SU-DHL-6 (cell line): ENCODE measurements around the gene TMEM80.

Experiments used
- H2AFZ ChIP-seq: fragments of 200-600 bp; sonication (generic); 2 replicates; pipeline ENCODE4 v1.6.1; 2014; ENCODE audit warnings: low read depth, mild to moderate bottlenecking, moderate library complexity, mixed read lengths, antibody characterized with exemption, low read length; ENCODE audit not compliant: severe bottlenecking
- H3F3A ChIP-seq: fragments of 200-600 bp; shearing (Covaris generic); 2 replicates; pipeline ENCODE4 v1.6.0; 2016; ENCODE audit warnings: antibody characterized with exemption, mild to moderate bottlenecking; ENCODE audit not compliant: insufficient read depth
- H3K27ac ChIP-seq: fragments of 200-600 bp; sonication (generic); 2 replicates; pipeline ENCODE4 v1.5.1; 2016; ENCODE audit warnings: low read depth, mild to moderate bottlenecking, low read length, moderate library complexity, mixed read lengths
- H3K27me3 ChIP-seq: fragments of 200-600 bp; sonication (generic), shearing (Covaris generic); 2 replicates; pipeline ENCODE4 v1.6.0; 2014; ENCODE audit warnings: mild to moderate bottlenecking, low read length
- H3K36me3 ChIP-seq: fragments of 200-600 bp; sonication (generic); 2 replicates; pipeline ENCODE4 v1.6.1; 2014; ENCODE audit warnings: mild to moderate bottlenecking, low read length, mixed read lengths
- H3K4me2 ChIP-seq: fragments of 300-600, 200-600 bp; shearing (Covaris generic), sonication (generic); 2 replicates; pipeline ENCODE4 v1.6.0; 2014; ENCODE audit warnings: low read length, low read depth, mild to moderate bottlenecking; ENCODE audit not compliant: poor library complexity, severe bottlenecking
- H3K4me3 ChIP-seq: fragments of 200-600 bp; sonication (generic); 2 replicates; pipeline ENCODE4 v1.5.1; 2014; ENCODE audit warnings: antibody characterized with exemption, low read length, mild to moderate bottlenecking, mixed read lengths; ENCODE audit not compliant: insufficient read depth, poor library complexity, severe bottlenecking
- H3K79me2 ChIP-seq: fragments of 200-600 bp; sonication (generic); 2 replicates; pipeline ENCODE4 v1.6.1; 2014; ENCODE audit warnings: mild to moderate bottlenecking, low read length, moderate library complexity; ENCODE audit not compliant: insufficient read depth
- H3K9ac ChIP-seq: fragments of 200-600 bp; sonication (generic); 2 replicates; pipeline ENCODE4 v1.7.0; 2014; ENCODE audit warnings: mild to moderate bottlenecking, low read length
- H3K9me2 ChIP-seq: fragments of 200-600 bp; sonication (generic); replicated peaks from 2 replicates; pipeline ENCODE4 v1.6.1; 2014; ENCODE audit warnings: low read length; ENCODE audit not compliant: insufficient read depth
- H3K9me3 ChIP-seq: fragments of 200-600 bp; sonication (generic); 2 replicates; pipeline ENCODE4 v1.6.1; 2014; ENCODE audit warnings: low read length, mixed read lengths; ENCODE audit not compliant: insufficient read depth
- H4K20me1 ChIP-seq: fragments of 200-600 bp; sonication (generic); 2 replicates; pipeline ENCODE4 v1.6.1; 2014; ENCODE audit warnings: low read depth, mild to moderate bottlenecking, antibody characterized with exemption, low read length, moderate library complexity, mixed read lengths
- EZH2phosphoT487 ChIP-seq: fragments of 200-600 bp; sonication (generic), shearing (Covaris generic); conservative IDR thresholded peaks from 2 replicates; pipeline ENCODE4 v1.6.1; 2018; ENCODE audit warnings: mild to moderate bottlenecking, antibody characterized with exemption, low read length, moderate library complexity, mixed read lengths
- TF ChIP-seq, protein P1 (sequence below): fragments of 200-600 bp; sonication (generic); IDR thresholded peaks from one replicate; pipeline ENCODE4 v1.5.1; 2017; ENCODE audit warnings: antibody characterized with exemption, mild to moderate bottlenecking, low read length, moderate library complexity; ENCODE audit not compliant: insufficient read depth, poor library complexity, severe bottlenecking

Gene TMEM80

DNA sequence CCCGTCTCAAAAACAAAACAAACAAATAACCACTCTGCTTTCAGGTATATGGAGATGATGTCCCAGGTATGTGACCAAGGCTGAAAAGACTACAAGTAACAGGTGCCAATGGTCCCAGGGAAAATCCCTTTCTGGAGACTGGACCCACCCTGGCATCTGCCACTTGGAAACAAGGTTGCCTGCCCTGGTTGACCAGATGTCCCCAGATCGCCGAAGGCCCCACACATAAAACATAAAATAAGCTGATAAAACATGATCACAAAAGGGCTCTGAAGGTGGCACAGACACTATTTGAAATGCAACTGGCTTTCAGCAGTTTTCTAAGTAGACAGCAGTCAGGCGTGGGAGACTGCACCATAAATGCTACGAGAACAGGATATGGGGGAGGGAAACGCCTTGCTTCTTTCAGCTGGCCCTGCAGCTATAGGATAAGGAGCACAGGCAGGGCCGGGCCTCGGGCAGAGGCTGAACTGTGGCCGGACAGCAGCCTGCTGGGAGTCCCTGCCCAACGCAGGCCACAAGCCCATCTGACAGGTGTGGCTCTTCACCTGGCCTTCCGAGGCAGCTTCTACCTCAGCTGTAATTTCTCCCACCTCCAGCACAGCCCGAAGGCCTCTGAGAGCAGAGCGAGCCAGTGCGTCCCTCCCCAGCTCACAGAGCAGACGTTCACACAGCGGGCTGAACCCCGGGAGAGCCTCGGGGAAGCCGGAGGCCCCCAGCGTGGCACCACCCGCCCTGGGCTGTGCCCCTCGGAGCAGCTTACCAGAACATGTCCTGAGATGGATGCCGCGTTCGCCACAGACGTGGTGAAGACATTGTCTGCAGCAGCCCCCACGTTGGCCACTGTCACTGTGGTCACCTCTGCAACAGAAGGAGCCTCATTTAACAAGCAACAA, 4.6 kb upstream of the TMEM80 start:
- no peaks in the 10 kb centered on the region for H3F3A ChIP-seq
- TF ChIP-seq EZH2phosphoT487, result no peak
- TF ChIP-seq, protein P1, sequence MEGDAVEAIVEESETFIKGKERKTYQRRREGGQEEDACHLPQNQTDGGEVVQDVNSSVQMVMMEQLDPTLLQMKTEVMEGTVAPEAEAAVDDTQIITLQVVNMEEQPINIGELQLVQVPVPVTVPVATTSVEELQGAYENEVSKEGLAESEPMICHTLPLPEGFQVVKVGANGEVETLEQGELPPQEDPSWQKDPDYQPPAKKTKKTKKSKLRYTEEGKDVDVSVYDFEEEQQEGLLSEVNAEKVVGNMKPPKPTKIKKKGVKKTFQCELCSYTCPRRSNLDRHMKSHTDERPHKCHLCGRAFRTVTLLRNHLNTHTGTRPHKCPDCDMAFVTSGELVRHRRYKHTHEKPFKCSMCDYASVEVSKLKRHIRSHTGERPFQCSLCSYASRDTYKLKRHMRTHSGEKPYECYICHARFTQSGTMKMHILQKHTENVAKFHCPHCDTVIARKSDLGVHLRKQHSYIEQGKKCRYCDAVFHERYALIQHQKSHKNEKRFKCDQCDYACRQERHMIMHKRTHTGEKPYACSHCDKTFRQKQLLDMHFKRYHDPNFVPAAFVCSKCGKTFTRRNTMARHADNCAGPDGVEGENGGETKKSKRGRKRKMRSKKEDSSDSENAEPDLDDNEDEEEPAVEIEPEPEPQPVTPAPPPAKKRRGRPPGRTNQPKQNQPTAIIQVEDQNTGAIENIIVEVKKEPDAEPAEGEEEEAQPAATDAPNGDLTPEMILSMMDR, result no peak
- H3K9ac ChIP-seq, result no peak overlapping the region
- H3K79me2 ChIP-seq, result peaks cover 16% of the 10 kb centered on the region
- H4K20me1 ChIP-seq, result no peaks in the 10 kb centered on the region
- H3K9me3 ChIP-seq, result no peaks in the 10 kb centered on the region
- H2AFZ ChIP-seq, result no peak overlapping the region
- H3K4me2 ChIP-seq, result no peak overlapping the region
- no peaks in the 10 kb centered on the region for H3K9me2 ChIP-seq
- no peak overlapping the region for H3K27ac ChIP-seq
- no peaks in the 10 kb centered on the region for H3K36me3 ChIP-seq
- H3K27me3 ChIP-seq, result no peaks in the 10 kb centered on the region
- H3K4me3 ChIP-seq, result no peak overlapping the region

DNA sequence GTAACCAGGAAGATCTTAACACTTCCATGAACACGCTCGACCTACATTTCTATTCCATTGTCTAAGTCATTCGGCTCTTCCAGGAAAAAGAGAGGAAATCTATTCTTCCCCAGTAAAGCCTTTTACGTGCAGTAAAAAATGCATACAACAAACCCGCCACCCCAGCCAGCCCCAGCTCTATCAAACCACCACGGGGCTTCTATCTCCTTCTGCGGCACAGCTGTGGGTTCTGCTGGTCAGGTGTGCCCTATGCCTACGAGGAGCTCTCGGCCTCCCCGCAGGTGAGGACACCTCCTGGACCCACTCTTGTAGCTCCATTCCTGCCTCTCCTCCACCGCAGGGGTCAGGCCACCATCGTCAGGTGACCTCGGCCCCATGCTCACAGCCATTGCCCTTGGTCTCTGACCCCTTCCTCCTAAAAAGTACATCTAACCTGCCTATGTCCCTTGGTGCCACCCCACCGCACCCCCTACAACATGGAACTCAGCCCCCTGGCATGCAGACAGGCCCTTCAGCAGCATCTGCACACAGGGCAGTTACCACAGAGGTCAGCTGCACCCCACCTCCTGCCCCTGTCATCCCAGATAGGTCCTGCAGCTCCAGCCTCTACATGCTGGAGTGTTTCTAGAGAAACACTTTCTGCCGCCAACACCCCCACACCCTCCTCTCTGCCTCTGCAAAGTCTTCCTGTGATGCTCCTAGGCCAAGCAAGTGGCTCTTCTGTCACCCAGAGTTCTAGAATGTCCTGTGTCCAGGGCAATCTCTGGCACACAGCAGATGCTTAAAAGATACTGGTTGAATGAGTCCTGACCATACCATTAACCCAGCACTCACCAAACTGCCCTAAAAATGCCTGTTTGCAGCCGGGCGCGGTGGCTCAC, 3.7 kb upstream of the TMEM80 start:
- no peak overlapping the region for H3K4me2 ChIP-seq
- TF ChIP-seq EZH2phosphoT487, result no peak
- TF ChIP-seq, protein P1, result no peak
- no peaks in the 10 kb centered on the region for H4K20me1 ChIP-seq
- no peak overlapping the region for H3K27ac ChIP-seq
- no peak overlapping the region for H3K4me3 ChIP-seq
- no peak overlapping the region for H3K9ac ChIP-seq
- peaks cover 9% of the 10 kb centered on the region for H3F3A ChIP-seq
- H3K9me3 ChIP-seq, result no peaks in the 10 kb centered on the region
- H2AFZ ChIP-seq, result no peak overlapping the region
- H3K27me3 ChIP-seq, result no peaks in the 10 kb centered on the region
- H3K9me2 ChIP-seq, result no peaks in the 10 kb centered on the region
- H3K79me2 ChIP-seq, result peaks cover 21% of the 10 kb centered on the region
- H3K36me3 ChIP-seq, result no peaks in the 10 kb centered on the region

GRCh38 chr11:692824-693414, 2.7 kb upstream of the TMEM80 start:
- Histone ChIP-seq H3K27ac (no peak overlapping the region), H3K36me3 (no peaks in the 10 kb centered on the region)

More at GRCh38 chr11:692824-693414, 2.7 kb upstream of the TMEM80 start:
- Histone ChIP-seq H4K20me1 (no peaks in the 10 kb centered on the region), H3K4me3 (no peak overlapping the region), H2AFZ (no peak overlapping the region), H3K79me2 (peaks cover 21% of the 10 kb centered on the region), H3K9me3 (no peaks in the 10 kb centered on the region), H3K27me3 (no peaks in the 10 kb centered on the region), H3K9ac (no peak overlapping the region), H3F3A (peaks cover 18% of the 10 kb centered on the region), H3K4me2 (peak overlapping the region; percentile 63), H3K9me2 (no peaks in the 10 kb centered on the region)
- TF ChIP-seq EZH2phosphoT487, result no peak
- TF ChIP-seq, protein P1, result no peak
